ENCODE results near the gene ASPG. TPM values are rescaled to one million over a fixed set of nuclear protein-coding genes. Genes with fewer than 3 reads are reported as not detected.
A peak's percentile ranks its signal among the peaks of the same experiment; 100 is the strongest.

The ASPG gene
- total and polyA plus RNA-seq, 12 donors = 2.8 to 32.0 (median 13.2) TPM

DNA sequence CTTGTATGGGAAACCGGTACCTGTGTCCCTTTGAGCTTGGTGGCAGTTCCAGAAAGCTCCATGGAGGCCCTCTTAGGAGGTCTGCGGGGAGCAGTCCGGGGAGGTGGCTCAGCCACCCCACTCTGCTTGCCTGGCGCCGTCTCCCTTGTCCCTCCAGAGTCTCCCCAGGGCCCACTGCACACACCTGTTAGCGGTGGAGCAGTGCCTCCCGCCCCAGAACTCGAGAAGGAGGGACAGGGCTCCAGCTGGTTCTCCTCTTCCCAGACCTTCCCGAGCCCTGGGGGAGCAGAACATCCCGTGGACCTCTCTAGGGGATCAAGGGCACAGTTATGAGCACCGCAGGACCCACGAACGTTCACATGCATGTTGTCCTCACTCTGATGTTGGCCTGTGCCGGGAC lies 10.8 kb downstream of the ASPG start:
- TF ChIP-seq, protein P1, sequence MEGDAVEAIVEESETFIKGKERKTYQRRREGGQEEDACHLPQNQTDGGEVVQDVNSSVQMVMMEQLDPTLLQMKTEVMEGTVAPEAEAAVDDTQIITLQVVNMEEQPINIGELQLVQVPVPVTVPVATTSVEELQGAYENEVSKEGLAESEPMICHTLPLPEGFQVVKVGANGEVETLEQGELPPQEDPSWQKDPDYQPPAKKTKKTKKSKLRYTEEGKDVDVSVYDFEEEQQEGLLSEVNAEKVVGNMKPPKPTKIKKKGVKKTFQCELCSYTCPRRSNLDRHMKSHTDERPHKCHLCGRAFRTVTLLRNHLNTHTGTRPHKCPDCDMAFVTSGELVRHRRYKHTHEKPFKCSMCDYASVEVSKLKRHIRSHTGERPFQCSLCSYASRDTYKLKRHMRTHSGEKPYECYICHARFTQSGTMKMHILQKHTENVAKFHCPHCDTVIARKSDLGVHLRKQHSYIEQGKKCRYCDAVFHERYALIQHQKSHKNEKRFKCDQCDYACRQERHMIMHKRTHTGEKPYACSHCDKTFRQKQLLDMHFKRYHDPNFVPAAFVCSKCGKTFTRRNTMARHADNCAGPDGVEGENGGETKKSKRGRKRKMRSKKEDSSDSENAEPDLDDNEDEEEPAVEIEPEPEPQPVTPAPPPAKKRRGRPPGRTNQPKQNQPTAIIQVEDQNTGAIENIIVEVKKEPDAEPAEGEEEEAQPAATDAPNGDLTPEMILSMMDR (IDR thresholded peaks at IDR 0.05) = no peak
- H3K27me3 ChIP-seq = peaks cover 0 to 21% (median 10%) of the 10 kb centered on the region in 7 donors
- H3K4me3 ChIP-seq = no peak overlapping the region
- H3K4me1 ChIP-seq = peaks cover 0 to 6% (median 0%) of the 10 kb centered on the region in 9 donors
- ATAC-seq (no peak), DNase-seq (peak in 1 of 2 donors; percentile 3)
- no peaks in the 10 kb centered on the region for H3K36me3 ChIP-seq
- H3K27ac ChIP-seq = no peak overlapping the region
- intact Hi-C loops (cut with DNase I) = loop anchor here in 2 of 10 donors (5.0 to 10.0 kb wide), 2 partner anchors 538 to 541 kb away; no protein-coding TSS in a partner anchor
- no peaks in the 10 kb centered on the region for H3K9me3 ChIP-seq
- WGBS, 2 donors = 84 to 85% methylated on average over 14 of the region's 14 CpGs

- Histone ChIP-seq H3K36me3 (no peaks in the 10 kb centered on the region), H3K9me3 (no peaks in the 10 kb centered on the region), H3K4me1 (peaks cover 0 to 6% (median 0%) of the 10 kb centered on the region in 9 donors), H3K27me3 (peaks cover 0 to 18% (median 10%) of the 10 kb centered on the region in 7 donors), H3K4me3 (no peak overlapping the region), H3K27ac (no peak overlapping the region)
- TF ChIP-seq, protein P1 (IDR thresholded peaks at IDR 0.05) = peak in 1 of 9 donors; percentile 9
- 80 to 81% methylated on average over 25 of the region's 25 CpGs for WGBS, 2 donors
- intact Hi-C loops (cut with DNase I) = loop anchor here in 2 of 10 donors (5.0 to 10.0 kb wide), 2 partner anchors 538 to 540 kb away; no protein-coding TSS in a partner anchor
- ATAC-seq = no peak
- DNase-seq = peak in 1 of 2 donors; percentile 5
Measured at GRCh38 chr14:104096751-104097700, 11.5 kb downstream of the ASPG start.

- DNase-seq (no peak), ATAC-seq (no peak)
- WGBS, 2 donors = 83 to 89% methylated on average over 25 of the region's 25 CpGs
- Histone ChIP-seq H3K36me3 (no peaks in the 10 kb centered on the region), H3K9me3 (no peaks in the 10 kb centered on the region), H3K27me3 (peaks cover 0 to 19% (median 10%) of the 10 kb centered on the region in 7 donors), H3K27ac (no peak overlapping the region), H3K4me3 (no peak overlapping the region), H3K4me1 (peaks cover 0 to 6% (median 0%) of the 10 kb centered on the region in 9 donors)
- intact Hi-C loops (cut with DNase I) = loop anchor here in 2 of 10 donors (5.0 to 10.0 kb wide), 2 partner anchors 536 to 539 kb away; no protein-coding TSS in a partner anchor
- TF ChIP-seq, protein P1 (IDR thresholded peaks at IDR 0.05) = no peak
Measured at GRCh38 chr14:104098272-104099095, 13.0 kb downstream of the ASPG start.

All from heart right ventricle (tissue), 16 donors.